BJ (cell line): ENCODE results near the gene ANXA6. TPM values are rescaled to one million over a fixed set of nuclear protein-coding genes. Genes with fewer than 3 reads are reported as not detected.

Experiments used
- CTCF ChIA-PET: fragments of 350-600 bp; formaldehyde crosslinking; extraction: SDS; loops from one replicate; lab custom pipeline; 2021; ENCODE audit warnings: antibody characterized with exemption, inconsistent platforms; lab: Yijun Ruan, JAX
- POLR2A ChIA-PET: fragments of 300-600 bp; sonication (Branson Sonifier 250); formaldehyde crosslinking; extraction: SDS; loops from one replicate; lab custom pipeline; 2021; ENCODE audit warnings: antibody characterized with exemption; lab: Charles Lee
- DNase-seq: peaks from one replicate; pipeline ENCODE4 v3.0.0-alpha.2; 2011; ENCODE audit warnings: low read depth
- H3K27me3 ChIP-seq: 2 replicates; pipeline ENCODE4 v1.6.0; 2011; ENCODE audit warnings: low read length; ENCODE audit not compliant: control insufficient read depth, insufficient read depth
- H3K36me3 ChIP-seq: 2 replicates; pipeline ENCODE4 v1.5.1; 2011; ENCODE audit warnings: low read length; ENCODE audit not compliant: control insufficient read depth, insufficient read depth
- H3K4me3 ChIP-seq: 2 replicates; pipeline ENCODE4 v1.5.1; 2011; ENCODE audit warnings: low read depth, mild to moderate bottlenecking, control low read depth, low read length
- CTCF ChIP-seq: IDR thresholded peaks from 2 replicates; pipeline ENCODE4 v1.5.1; 2011; ENCODE audit warnings: low read depth, mild to moderate bottlenecking, control low read depth, inconsistent platforms, low read length, moderate library complexity; ENCODE audit not compliant: insufficient read depth
- polyA plus RNA-seq: library from polyadenylated mRNA; depleted of rRNA; stranded (reverse); fragments of >200 nt; gene quantifications from 2 replicates; pipeline ENCODE4 v1.2.3, GENCODE V29; 2011

The ANXA6 gene
- polyA plus RNA-seq, 1 experiment, result 528 TPM

DNA sequence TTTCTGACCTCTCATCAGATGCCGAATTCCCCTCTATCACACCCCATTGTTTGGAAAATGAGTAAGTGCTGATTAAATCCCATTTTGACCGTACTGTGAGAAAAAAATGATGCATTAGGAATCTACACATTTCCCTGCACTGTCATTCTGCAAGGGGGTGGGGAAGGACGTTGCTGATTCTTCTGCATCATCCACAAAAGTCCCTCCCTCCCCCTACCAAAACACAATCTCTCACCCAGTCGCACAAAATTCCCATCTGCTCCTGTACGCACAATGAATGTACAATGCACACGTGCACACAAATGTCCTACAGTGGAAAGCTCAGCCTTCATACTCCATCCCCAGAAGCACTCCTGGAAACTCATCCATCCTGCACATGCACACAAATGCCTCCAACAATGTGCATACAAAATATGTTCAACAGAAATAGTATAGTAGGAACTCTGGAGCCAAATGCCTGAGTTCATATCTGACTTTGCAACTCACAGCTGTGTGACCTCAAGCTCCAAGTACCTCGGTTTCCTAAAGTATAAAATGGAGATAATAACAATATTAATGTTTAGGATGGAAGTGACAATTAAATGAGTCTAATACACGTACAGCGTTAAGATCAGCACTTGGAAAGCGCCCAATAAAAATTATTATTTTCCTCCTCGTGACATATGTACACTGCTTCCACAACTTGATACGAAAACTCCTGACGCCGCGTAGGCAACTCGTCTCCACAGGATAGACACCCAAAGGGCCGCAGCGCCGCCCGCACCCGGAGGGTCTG is 77.6 kb downstream of the ANXA6 start:
- peaks cover 6% of the 10 kb centered on the region for H3K36me3 ChIP-seq
- ChIA-PET CTCF (interaction anchor here (1.0 to 3.4 kb wide), 5 partner anchors 13 to 85 kb away, joined by 3 to 14 read pairs (median 4); no protein-coding TSS in a partner anchor), POLR2A (interaction anchor here (0.6 kb wide), 1 partner anchor 297 kb away, joined by 14 read pairs; no protein-coding TSS in a partner anchor)
- DNase-seq, result no peak
- peak overlapping the region; percentile 92 for H3K4me3 ChIP-seq
- no peaks in the 10 kb centered on the region for H3K27me3 ChIP-seq
- TF ChIP-seq CTCF, result no peak

DNA sequence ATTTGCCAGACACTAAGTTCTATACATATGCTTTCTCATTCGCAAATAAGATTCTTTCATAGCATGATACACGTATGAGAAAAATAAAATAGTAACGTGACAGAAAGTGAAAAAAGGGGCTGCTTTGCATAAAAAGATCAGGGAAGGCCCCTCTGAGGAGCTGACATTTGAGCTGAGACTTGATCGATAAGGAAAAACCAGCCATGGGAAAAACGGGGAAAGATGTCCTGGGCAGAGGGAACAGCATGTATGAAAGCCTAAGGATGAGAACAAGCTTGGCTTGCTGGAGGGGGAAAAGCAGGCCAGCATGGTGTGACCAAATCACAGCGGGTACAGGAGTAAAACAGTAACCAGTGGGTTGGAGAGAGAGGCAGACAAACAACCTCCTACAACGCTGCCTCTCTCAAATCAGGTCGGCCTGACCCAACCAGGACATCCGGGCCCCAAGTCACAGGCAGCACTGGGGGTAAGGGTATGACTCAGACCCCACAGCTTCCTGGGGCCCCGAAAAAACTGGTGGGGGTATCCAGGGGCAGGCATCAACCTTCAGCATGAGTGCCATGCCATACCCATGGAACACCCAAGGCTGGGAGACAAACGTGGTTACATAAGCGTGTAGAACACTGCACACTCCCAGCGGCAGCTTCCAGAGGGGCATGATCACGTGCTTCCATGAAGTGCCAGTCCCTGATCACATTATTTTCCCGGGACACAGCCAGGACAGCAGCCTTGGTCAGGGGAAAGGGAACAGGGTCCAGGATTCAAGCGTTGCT is 78.9 kb downstream of the ANXA6 start:
- no peak for DNase-seq
- TF ChIP-seq CTCF, result no peak
- CTCF ChIA-PET, result interaction anchor here (0.7 to 1.1 kb wide), 4 partner anchors 13 to 37 kb away, joined by 3 to 7 read pairs (median 4); no protein-coding TSS in a partner anchor
- POLR2A ChIA-PET, result interaction anchor here (0.5 kb wide), 1 partner anchor 70 kb away, joined by 15 read pairs; no protein-coding TSS in a partner anchor
- Histone ChIP-seq H3K4me3 (no peak overlapping the region), H3K36me3 (peaks cover 6% of the 10 kb centered on the region), H3K27me3 (no peaks in the 10 kb centered on the region)

DNA sequence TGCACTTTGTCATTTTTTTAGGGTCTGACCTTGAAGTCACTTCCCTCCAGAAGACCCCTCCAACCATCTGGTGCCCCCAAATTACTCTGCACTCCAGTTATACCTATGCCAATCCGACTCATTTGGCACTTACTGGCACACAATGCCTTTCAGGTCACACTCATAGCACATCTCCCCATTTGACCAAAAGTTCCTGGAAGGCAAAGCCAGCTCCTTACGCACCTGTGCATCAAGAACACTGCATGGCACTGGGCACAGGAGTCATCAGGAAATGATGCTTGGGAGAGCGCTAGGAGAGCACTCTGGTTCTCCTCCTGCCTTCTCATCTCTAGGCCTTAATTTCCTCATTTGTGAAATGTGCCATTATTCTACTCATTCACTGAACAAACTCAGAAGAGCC is 79.6 kb downstream of the ANXA6 start:
- Histone ChIP-seq H3K27me3 (no peaks in the 10 kb centered on the region), H3K36me3 (peaks cover 6% of the 10 kb centered on the region), H3K4me3 (no peak overlapping the region)
- no peak for DNase-seq
- CTCF ChIA-PET, result interaction anchor here (1.4 kb wide), 1 partner anchor 26 kb away, joined by 5 read pairs; no protein-coding TSS in a partner anchor
- TF ChIP-seq CTCF, result no peak
- POLR2A ChIA-PET, result no interaction called here

DNA sequence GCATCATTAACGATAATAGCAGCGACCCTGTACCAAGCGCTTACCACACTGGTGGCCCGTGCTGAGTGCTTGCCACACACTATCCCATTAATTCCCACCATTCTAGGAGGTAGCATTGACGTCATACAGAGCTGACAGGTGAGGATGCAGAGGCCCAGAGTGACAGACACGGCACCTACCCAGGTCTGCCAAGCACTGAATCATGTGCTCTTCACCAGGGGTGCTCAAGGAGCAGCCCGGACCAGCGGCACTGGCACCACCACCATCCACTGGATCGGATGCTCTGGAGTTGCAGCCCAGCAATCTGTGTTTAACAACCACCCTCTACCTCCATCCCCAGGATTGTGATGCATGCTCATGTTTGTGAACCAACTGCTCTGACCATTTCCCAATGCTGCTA is 80.2 kb downstream of the ANXA6 start:
- Histone ChIP-seq H3K4me3 (no peak overlapping the region), H3K36me3 (peaks cover 6% of the 10 kb centered on the region), H3K27me3 (no peaks in the 10 kb centered on the region)
- POLR2A ChIA-PET, result no interaction called here
- DNase-seq, result no peak
- TF ChIP-seq CTCF, result no peak
- CTCF ChIA-PET, result interaction anchor here (1.4 kb wide), 1 partner anchor 26 kb away, joined by 5 read pairs; no protein-coding TSS in a partner anchor

DNA sequence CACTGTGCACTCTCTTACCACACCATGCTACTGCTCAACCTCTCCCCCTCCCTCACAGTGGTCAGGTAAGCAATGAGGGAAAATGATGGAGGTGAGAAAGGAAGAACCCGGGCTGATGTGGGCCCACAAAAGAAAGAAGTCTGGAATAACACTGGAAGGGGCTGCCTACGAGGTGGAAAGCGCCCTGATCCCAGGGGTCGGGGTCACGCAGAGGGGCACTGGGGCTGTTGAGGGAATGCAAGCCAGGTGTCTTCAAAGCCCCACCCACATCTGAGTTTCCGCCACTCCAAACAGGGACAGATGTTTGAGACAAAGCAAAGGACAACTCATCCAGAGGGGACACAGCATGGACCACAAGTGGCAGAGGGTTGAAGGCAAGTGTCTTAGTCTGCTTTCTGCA is 81.0 kb downstream of the ANXA6 start:
- POLR2A ChIA-PET, result no interaction called here
- H3K27me3 ChIP-seq, result no peaks in the 10 kb centered on the region
- H3K36me3 ChIP-seq, result peaks cover 6% of the 10 kb centered on the region
- CTCF ChIA-PET, result interaction anchor here (1.1 to 1.5 kb wide), 3 partner anchors 24 to 39 kb away, joined by 4 to 5 read pairs (median 4); no protein-coding TSS in a partner anchor
- TF ChIP-seq CTCF, result no peak
- no peak for DNase-seq
- no peak overlapping the region for H3K4me3 ChIP-seq
